ENCODE results near the gene SIL1. TPM values are rescaled to one million over a fixed set of nuclear protein-coding genes. Genes with fewer than 3 reads are reported as not detected.

Gene SIL1
- total and polyA plus RNA-seq, 8 donors = 22.2 to 83.6 (median 33.4) TPM

DNA sequence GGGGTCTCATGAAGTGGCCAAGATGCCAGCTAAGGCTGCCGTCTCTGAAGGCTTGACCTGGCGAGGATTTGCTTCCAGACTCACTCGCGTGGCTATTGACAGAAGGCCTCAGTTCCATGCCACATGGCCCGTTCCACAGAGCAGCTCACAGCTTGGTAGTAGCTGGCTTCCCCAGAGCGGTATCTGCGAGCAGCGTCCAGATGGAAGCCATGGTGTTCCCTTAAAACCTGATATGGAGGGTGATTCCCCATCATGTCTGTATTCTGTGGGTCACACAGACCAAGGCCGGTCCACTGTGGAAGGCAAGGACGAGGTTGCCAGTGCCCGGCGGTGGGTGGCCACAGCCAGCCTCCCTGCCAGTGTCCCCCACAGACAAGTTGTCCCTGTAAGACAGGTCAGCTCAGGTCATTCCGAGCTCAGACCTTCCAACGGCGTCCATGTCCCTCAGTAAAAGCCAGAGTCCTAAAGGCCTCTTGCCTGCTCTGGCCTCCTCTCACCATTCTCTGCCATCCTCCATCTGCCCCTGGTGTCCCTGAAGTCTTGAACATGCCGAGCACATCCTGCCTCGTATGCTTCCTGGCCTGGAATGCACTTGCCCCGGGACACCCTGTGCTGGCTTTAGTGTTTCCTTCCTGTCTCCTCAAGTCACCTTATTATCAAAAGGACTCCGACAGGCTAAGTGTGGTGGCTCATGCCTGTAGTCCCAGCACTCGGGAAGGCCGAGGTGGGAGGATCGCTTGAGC is 261.8 kb downstream of the SIL1 start:
- TF ChIP-seq POLR2A (IDR thresholded peaks at IDR 0.05) (no peak), POLR2AphosphoS5 (IDR thresholded peaks at IDR 0.05) (peak in 1 of 3 donors; percentile 12), EP300 (IDR thresholded peaks at IDR 0.05) (no peak)
- H3K27me3 ChIP-seq = no peaks in the 10 kb centered on the region
- peak overlapping the region in 4 of 5 donors; percentile 1 to 35 (median 16) for H3K27ac ChIP-seq
- DNase-seq = peak in 1 of 2 donors; percentile 23
- intact Hi-C loops (cut with DNase I; ENCODE audit: low total_unique reads) = no loop called here
- WGBS, 5 donors = 85 to 94% (median 90%) methylated on average over 19 to 22 of the region's 22 CpGs
- H3K9me3 ChIP-seq = no peaks in the 10 kb centered on the region
- peaks cover 35 to 65% (median 55%) of the 10 kb centered on the region in 4 donors for H3K36me3 ChIP-seq
- H3K4me3 ChIP-seq = no peak overlapping the region
- no peaks in the 10 kb centered on the region for H3K4me1 ChIP-seq

DNA sequence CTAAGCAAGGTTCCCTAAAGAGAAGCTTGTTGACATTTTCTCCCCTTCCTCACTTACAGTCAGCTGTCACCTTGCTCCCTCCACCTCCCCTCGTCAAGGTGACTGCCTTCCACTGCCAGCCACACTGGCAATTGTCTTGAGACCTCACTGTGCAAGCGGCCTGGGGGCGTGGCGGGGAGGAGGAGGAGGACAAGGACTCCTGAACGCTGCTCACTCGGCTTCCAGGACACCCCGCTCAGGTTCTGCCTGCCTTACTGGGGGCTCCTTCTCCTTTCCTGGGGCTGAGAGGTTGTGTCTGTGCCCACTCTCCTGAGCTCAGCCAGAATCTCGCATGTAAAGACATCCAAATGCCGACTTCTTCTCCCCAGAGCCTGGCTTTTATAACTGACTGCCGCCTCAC is 262.7 kb downstream of the SIL1 start:
- Histone ChIP-seq H3K27me3 (no peaks in the 10 kb centered on the region), H3K36me3 (peaks cover 44 to 74% (median 64%) of the 10 kb centered on the region in 4 donors), H3K4me1 (no peaks in the 10 kb centered on the region), H3K4me3 (no peak overlapping the region), H3K9me3 (no peaks in the 10 kb centered on the region), H3K27ac (peak overlapping the region in 1 of 5 donors; percentile 35)
- peak in 1 of 2 donors; percentile 22 for DNase-seq
- intact Hi-C loops (cut with DNase I; ENCODE audit: low total_unique reads) = no loop called here
- TF ChIP-seq, protein P1, sequence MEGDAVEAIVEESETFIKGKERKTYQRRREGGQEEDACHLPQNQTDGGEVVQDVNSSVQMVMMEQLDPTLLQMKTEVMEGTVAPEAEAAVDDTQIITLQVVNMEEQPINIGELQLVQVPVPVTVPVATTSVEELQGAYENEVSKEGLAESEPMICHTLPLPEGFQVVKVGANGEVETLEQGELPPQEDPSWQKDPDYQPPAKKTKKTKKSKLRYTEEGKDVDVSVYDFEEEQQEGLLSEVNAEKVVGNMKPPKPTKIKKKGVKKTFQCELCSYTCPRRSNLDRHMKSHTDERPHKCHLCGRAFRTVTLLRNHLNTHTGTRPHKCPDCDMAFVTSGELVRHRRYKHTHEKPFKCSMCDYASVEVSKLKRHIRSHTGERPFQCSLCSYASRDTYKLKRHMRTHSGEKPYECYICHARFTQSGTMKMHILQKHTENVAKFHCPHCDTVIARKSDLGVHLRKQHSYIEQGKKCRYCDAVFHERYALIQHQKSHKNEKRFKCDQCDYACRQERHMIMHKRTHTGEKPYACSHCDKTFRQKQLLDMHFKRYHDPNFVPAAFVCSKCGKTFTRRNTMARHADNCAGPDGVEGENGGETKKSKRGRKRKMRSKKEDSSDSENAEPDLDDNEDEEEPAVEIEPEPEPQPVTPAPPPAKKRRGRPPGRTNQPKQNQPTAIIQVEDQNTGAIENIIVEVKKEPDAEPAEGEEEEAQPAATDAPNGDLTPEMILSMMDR (IDR thresholded peaks at IDR 0.05) = no peak
- TF ChIP-seq POLR2A (IDR thresholded peaks at IDR 0.05) (no peak), EP300 (IDR thresholded peaks at IDR 0.05) (no peak), POLR2AphosphoS5 (IDR thresholded peaks at IDR 0.05) (no peak)
- WGBS, 5 donors = 79 to 88% (median 86%) methylated on average over 10 of the region's 10 CpGs

DNA sequence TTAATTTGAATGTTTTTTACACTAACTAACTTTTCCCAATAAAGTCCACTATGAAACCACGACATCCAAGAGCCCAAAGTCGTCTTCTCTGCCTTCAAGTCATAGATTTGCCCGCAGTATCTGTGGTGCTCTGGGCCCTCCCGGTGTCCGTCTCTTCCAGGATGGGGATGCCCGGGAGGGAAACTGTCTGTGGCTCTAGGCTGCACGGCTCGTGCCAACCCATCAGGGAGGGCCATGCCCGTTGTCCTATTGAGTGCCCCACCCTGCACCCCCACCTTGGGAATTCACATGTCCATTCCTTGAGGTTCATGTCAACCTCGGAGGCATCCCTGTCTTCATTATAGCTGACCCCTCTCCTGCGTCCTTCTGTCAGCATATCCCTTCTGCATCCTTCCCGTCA is 263.2 kb downstream of the SIL1 start:
- WGBS, 5 donors = 90 to 93% (median 92%) methylated on average over 12 of the region's 12 CpGs
- H3K36me3 ChIP-seq = peaks cover 49 to 79% (median 68%) of the 10 kb centered on the region in 4 donors

GRCh38 chr5:138933522-138934290 is 264.5 kb downstream of the SIL1 start:
- Histone ChIP-seq H3K9me3 (no peaks in the 10 kb centered on the region), H3K36me3 (peaks cover 53 to 86% (median 81%) of the 10 kb centered on the region in 4 donors), H3K27ac (no peak overlapping the region), H3K4me1 (no peaks in the 10 kb centered on the region), H3K27me3 (no peaks in the 10 kb centered on the region), H3K4me3 (no peak overlapping the region)
- 85 to 90% (median 86%) methylated on average over 14 to 18 of the region's 18 CpGs for WGBS, 5 donors
- TF ChIP-seq EP300 (IDR thresholded peaks at IDR 0.05) (no peak), POLR2AphosphoS5 (IDR thresholded peaks at IDR 0.05) (no peak), POLR2A (IDR thresholded peaks at IDR 0.05) (no peak)
- TF ChIP-seq, protein P1 (IDR thresholded peaks at IDR 0.05) = no peak
- intact Hi-C loops (cut with DNase I; ENCODE audit: low total_unique reads) = no loop called here
- peak in 1 of 2 donors; percentile 14 for DNase-seq

More for the DNA sequence above, 263.2 kb downstream of the SIL1 start:
- no peaks in the 10 kb centered on the region for H3K4me1 ChIP-seq
- H3K9me3 ChIP-seq = no peaks in the 10 kb centered on the region
- peak in 1 of 2 donors; percentile 21 for DNase-seq
- H3K27ac ChIP-seq = no peak overlapping the region
- no peak overlapping the region for H3K4me3 ChIP-seq
- TF ChIP-seq POLR2A (IDR thresholded peaks at IDR 0.05) (no peak), EP300 (IDR thresholded peaks at IDR 0.05) (no peak), POLR2AphosphoS5 (IDR thresholded peaks at IDR 0.05) (no peak)
- TF ChIP-seq, protein P1 (IDR thresholded peaks at IDR 0.05) = no peak
- intact Hi-C loops (cut with DNase I; ENCODE audit: low total_unique reads) = no loop called here
- no peaks in the 10 kb centered on the region for H3K27me3 ChIP-seq
